ENCODE measurements around the gene TENM4.

The TENM4 gene

GRCh38 chr11:78787696-78788095 is 653.1 kb downstream of the TENM4 start:
- DNase-seq (ENCODE audit: low read depth in 2 of 2) = no peak

GRCh38 chr11:78786746-78787145 is 654.1 kb downstream of the TENM4 start:
- no peak for DNase-seq (ENCODE audit: low read depth in 2 of 2)

GRCh38 chr11:78786086-78786485 is 654.7 kb downstream of the TENM4 start:
- no peak for DNase-seq (ENCODE audit: low read depth in 2 of 2)

DNA sequence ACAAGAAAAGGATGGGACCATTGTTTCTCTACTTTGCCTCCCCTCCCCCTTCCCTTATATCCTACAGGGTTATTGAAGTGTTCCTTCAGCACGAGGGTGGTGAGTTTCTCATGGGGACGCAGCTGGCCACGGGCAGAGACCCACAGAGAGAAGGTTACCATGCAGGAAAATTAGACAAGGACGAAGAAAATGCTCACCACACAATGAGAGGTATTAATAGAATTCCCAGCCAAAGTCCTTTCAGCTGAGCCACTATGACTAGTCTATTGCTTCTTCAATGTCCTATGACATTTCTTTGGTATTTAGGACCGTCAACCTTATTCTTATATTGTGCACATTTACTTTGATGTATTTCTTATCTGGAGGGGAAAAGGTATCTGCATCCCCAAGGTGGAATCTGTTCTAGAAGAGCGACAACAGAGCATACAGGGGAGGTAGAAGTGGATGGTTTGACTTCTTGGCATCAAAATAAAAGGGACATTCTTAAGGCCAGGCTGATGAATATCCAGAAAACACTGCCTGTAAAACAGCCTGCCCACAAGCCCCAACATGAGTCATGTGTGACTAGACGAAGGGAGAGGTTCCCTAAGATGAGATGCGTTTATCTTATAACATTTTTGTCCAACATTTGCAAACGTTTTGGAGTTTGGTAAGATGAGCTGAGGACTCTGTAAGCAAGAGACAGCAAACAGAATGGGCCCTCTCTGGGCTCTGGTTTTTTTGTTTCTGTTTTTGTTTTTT is 656.3 kb downstream of the TENM4 start:
- no peak for DNase-seq (ENCODE audit: low read depth in 2 of 2)

DNA sequence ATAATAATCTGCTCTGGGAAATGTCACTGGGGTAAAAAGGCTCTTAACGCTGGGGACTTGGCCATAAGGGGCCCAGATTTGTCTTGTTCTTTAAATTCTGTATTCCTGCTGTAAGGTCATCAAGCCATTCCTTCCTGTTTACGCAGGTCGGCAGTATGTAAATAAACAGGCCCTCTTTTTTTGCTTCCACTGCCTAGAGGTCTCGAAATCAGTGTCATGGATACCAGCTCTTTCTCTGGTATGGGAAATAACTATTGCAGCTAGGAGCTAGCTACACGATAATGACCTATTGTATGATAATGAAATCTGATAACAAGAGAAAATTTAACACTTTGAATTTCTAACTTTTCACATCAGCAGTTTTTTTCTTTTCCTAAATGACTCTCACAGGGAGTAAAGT is 657.0 kb downstream of the TENM4 start:
- no peak for DNase-seq (ENCODE audit: low read depth in 2 of 2)

- DNase-seq (ENCODE audit: low read depth in 2 of 2) = no peak
Measured at GRCh38 chr11:78783301-78783700, 657.5 kb downstream of the TENM4 start.

DNA sequence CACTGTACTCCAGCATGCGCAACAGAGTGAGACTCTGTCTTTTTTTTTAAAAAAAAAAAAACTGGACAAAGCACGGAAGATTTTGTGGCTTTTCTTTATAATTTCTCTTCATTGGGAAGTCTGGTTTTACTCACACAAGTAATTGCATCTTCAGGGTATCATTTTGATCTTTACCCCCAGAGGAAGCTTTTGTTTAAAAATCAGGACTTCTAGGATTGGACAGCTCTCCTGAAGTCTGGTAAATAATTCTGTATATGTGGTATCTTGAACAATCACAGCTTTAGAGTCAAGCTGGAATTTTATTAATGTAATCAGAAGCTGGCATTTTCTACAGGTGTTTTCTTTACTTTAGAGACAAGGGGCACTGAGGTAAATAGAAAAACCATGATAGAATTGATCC is 658.1 kb downstream of the TENM4 start:
- no peak for DNase-seq (ENCODE audit: low read depth in 2 of 2)

DNA sequence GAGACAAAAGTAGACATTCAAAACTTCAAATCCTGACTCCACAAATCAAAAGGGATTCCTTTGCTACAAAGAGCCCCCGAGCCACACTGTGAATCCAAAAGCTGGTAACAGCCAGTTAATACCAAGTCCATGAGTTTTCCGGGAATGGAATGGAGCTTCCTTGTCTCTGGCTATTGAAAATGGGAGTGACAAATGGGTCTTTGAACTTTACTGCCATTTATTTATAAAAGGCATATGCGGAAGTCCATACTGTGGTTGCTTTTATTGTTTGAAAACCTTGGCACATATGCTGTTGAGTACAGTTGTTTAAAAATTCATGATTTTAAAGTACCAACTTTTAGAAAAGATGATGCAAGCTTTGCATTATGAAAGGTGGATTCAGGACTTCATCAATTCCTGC is 659.9 kb downstream of the TENM4 start:
- no peak for DNase-seq (ENCODE audit: low read depth in 2 of 2)

GRCh38 chr11:78773492-78773891 is 667.3 kb downstream of the TENM4 start:
- DNase-seq (ENCODE audit: low read depth in 2 of 2) = no peak

- no peak for DNase-seq (ENCODE audit: low read depth in 2 of 2)
Measured at GRCh38 chr11:78773077-78773476, 667.8 kb downstream of the TENM4 start.

GRCh38 chr11:78772186-78772585 is 668.6 kb downstream of the TENM4 start:
- no peak for DNase-seq (ENCODE audit: low read depth in 2 of 2)

- no peak for DNase-seq (ENCODE audit: low read depth in 2 of 2)
Measured at GRCh38 chr11:78770931-78771330, 669.9 kb downstream of the TENM4 start.

- DNase-seq (ENCODE audit: low read depth in 2 of 2) = no peak
Measured at GRCh38 chr11:78768971-78769370, 671.9 kb downstream of the TENM4 start.

- no peak for DNase-seq (ENCODE audit: low read depth in 2 of 2)
Measured at GRCh38 chr11:78768345-78768744, 672.5 kb downstream of the TENM4 start.

- no peak for DNase-seq (ENCODE audit: low read depth in 2 of 2)
Measured at GRCh38 chr11:78767027-78767932, 673.5 kb downstream of the TENM4 start.

DNA sequence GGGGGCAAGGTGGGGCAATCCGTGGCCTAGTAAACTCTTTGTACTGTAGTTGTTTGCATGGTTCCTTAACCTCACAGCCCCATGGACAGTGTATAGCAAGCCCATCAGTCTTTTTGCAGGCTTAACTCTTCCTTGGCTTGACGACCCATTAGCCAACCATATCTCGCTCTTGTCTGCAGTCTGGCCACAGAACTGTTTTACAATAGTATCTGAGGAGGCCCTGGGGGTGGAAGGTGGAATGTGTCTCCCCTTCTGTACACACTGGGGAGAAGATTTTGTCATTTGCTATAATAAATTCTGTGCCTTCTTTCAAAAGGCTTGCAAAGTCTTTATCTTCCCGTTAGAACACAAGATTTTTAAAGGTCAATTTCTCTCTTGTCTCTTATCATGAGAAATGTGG is 675.9 kb downstream of the TENM4 start:
- no peak for DNase-seq (ENCODE audit: low read depth in 2 of 2)

- no peak for DNase-seq (ENCODE audit: low read depth in 2 of 2)
Measured at GRCh38 chr11:78763664-78764063, 677.2 kb downstream of the TENM4 start.

GRCh38 chr11:78762105-78762504 is 678.7 kb downstream of the TENM4 start:
- DNase-seq (ENCODE audit: low read depth in 2 of 2) = no peak

DNA sequence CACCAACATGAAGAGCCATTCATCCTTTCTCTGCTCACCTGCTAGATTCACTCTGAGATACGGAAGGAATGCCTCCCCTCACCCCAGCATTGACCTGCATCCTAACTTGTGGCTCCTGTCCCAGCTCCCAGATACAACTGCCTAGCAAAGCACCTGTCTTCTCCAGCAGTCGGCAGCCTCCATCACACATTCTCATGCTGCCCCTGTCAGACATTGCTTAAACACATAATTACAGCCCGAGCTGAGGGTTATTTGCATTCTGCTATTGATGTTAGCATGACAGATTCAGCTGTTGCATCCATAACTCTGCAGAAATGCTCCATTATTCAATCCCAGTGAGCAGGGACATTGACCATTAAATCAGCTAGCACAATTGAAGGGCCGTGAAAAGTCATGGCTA is 681.8 kb downstream of the TENM4 start:
- no peak for DNase-seq (ENCODE audit: low read depth in 2 of 2)

DNA sequence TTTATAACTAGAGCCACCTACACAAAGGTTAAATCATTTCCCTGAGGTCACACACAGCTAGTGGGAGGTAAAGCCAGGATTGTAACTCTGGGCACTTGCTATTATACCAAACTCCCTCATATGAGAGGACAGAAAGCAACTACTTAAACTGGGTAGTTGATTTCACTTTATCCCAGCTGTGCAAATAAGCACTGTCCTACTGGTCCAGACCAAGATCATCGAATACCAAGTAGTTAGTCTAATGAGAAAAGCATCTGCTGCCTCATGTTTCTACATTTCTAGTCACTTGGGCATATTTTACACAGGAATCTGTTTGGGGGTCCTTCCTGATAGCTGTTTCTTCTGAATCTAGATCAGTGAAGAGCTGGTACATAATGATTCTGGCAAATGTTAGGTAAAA is 687.5 kb downstream of the TENM4 start:
- no peak for DNase-seq (ENCODE audit: low read depth in 2 of 2)

DNA sequence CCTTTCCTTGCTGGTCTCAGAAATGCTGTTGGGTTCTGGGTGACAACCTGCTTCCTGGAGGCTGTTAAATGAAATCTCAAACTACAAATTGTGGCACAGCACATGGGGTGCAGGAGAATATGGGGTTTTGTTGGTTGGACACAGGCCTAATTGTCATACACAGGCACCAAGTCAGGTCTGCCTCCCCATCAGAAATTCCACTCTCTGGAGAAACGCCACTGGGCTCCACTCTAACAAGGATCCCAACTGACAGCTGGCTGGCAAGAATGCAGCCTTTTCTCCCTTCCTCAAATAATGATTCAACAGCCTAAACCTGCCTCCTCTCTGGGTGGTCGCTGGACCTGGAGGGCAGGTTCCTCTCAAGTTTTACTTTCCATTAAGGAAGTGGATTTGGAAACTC is 688.3 kb downstream of the TENM4 start:
- DNase-seq (ENCODE audit: low read depth in 2 of 2) = no peak

- DNase-seq (ENCODE audit: low read depth in 2 of 2) = no peak
Measured at GRCh38 chr11:78748918-78749690, 691.7 kb downstream of the TENM4 start.
